ENCODE data around the gene TPPP2.

DNA sequence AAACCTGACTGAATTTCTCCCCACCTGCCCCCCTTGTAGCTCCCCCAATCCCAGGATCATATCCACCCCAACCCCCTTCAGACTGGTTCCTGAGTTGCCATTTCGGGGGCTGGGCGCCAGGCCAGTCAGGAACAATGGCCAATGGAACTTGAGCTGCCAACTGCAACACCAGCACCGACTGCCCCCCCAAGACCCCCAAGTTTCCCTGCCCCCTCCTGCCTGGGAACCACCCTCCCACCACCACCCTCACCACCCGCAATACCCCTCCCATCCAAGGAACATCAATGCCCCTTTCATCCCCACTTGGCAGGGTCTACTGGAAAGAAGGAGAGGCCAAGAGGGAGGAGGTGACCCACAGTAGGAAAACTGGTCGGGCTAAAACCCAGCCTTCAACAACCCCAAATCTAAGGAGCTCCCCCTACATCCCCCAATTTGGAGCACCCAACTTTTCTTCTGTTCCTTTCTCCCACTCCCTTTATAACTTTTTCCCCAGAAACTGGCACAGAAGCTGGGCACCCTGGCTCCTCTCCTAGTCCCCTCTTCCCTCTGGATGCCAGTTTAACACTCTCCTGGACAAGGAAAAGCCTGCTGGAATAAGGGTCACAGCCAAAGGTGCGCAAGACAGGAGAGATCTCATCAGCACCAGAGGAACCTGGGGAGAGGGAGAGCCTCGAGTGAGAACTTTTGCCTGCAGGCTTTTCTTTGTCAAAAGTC is 3.6 kb upstream of the TPPP2 start:
- TF ChIP-seq, protein P1, sequence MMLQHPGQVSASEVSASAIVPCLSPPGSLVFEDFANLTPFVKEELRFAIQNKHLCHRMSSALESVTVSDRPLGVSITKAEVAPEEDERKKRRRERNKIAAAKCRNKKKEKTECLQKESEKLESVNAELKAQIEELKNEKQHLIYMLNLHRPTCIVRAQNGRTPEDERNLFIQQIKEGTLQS (IDR thresholded peaks at IDR 0.05), result no peak
- TF ChIP-seq, protein P2, sequence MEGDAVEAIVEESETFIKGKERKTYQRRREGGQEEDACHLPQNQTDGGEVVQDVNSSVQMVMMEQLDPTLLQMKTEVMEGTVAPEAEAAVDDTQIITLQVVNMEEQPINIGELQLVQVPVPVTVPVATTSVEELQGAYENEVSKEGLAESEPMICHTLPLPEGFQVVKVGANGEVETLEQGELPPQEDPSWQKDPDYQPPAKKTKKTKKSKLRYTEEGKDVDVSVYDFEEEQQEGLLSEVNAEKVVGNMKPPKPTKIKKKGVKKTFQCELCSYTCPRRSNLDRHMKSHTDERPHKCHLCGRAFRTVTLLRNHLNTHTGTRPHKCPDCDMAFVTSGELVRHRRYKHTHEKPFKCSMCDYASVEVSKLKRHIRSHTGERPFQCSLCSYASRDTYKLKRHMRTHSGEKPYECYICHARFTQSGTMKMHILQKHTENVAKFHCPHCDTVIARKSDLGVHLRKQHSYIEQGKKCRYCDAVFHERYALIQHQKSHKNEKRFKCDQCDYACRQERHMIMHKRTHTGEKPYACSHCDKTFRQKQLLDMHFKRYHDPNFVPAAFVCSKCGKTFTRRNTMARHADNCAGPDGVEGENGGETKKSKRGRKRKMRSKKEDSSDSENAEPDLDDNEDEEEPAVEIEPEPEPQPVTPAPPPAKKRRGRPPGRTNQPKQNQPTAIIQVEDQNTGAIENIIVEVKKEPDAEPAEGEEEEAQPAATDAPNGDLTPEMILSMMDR (IDR thresholded peaks at IDR 0.05; ENCODE audit: low read depth, low read length, missing input control), result no peak
- TF ChIP-seq RAD21 (IDR thresholded peaks at IDR 0.05) (no peak), SP1 (IDR thresholded peaks at IDR 0.05) (no peak), YY1 (IDR thresholded peaks at IDR 0.05) (no peak), TAF1 (conservative IDR thresholded peaks at IDR 0.05) (no peak), GABPA (IDR thresholded peaks at IDR 0.05 in 1 of 2, conservative IDR thresholded peaks at IDR 0.05 in 1 of 2) (no peak), FOXA1 (IDR thresholded peaks at IDR 0.05) (no peak), RXRA (IDR thresholded peaks at IDR 0.05) (no peak), HNF4A (conservative IDR thresholded peaks at IDR 0.05) (no peak), JUND (IDR thresholded peaks at IDR 0.05) (no peak)
- TF ChIP-seq, protein P3, sequence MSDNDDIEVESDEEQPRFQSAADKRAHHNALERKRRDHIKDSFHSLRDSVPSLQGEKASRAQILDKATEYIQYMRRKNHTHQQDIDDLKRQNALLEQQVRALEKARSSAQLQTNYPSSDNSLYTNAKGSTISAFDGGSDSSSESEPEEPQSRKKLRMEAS (IDR thresholded peaks at IDR 0.05), result no peak
- TF ChIP-seq, protein P4, sequence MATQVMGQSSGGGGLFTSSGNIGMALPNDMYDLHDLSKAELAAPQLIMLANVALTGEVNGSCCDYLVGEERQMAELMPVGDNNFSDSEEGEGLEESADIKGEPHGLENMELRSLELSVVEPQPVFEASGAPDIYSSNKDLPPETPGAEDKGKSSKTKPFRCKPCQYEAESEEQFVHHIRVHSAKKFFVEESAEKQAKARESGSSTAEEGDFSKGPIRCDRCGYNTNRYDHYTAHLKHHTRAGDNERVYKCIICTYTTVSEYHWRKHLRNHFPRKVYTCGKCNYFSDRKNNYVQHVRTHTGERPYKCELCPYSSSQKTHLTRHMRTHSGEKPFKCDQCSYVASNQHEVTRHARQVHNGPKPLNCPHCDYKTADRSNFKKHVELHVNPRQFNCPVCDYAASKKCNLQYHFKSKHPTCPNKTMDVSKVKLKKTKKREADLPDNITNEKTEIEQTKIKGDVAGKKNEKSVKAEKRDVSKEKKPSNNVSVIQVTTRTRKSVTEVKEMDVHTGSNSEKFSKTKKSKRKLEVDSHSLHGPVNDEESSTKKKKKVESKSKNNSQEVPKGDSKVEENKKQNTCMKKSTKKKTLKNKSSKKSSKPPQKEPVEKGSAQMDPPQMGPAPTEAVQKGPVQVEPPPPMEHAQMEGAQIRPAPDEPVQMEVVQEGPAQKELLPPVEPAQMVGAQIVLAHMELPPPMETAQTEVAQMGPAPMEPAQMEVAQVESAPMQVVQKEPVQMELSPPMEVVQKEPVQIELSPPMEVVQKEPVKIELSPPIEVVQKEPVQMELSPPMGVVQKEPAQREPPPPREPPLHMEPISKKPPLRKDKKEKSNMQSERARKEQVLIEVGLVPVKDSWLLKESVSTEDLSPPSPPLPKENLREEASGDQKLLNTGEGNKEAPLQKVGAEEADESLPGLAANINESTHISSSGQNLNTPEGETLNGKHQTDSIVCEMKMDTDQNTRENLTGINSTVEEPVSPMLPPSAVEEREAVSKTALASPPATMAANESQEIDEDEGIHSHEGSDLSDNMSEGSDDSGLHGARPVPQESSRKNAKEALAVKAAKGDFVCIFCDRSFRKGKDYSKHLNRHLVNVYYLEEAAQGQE (IDR thresholded peaks at IDR 0.05), result no peak
- TF ChIP-seq, protein P5, sequence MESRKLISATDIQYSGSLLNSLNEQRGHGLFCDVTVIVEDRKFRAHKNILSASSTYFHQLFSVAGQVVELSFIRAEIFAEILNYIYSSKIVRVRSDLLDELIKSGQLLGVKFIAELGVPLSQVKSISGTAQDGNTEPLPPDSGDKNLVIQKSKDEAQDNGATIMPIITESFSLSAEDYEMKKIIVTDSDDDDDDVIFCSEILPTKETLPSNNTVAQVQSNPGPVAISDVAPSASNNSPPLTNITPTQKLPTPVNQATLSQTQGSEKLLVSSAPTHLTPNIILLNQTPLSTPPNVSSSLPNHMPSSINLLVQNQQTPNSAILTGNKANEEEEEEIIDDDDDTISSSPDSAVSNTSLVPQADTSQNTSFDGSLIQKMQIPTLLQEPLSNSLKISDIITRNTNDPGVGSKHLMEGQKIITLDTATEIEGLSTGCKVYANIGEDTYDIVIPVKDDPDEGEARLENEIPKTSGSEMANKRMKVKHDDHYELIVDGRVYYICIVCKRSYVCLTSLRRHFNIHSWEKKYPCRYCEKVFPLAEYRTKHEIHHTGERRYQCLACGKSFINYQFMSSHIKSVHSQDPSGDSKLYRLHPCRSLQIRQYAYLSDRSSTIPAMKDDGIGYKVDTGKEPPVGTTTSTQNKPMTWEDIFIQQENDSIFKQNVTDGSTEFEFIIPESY (IDR thresholded peaks at IDR 0.05), result no peak

Data from liver (tissue), 3 donors.